B cell (primary cell): ENCODE measurements around the gene DHTKD1. TPM values are rescaled to one million over a fixed set of nuclear protein-coding genes. Genes with fewer than 3 reads are reported as not detected.

Experiments
- ATAC-seq: fragments of 200-7000 bp; cut with Tn5 transposase; one replicate; pipeline ENCODE4 v1.10.0; 2021; ENCODE audit warnings: low read depth, mild to moderate bottlenecking, moderate number of reproducible peaks, moderate library complexity
- CTCF ChIA-PET: fragments of 350-600 bp; sonication (Branson Sonifier 250); formaldehyde crosslinking; loops from one replicate; lab custom pipeline; 2021; ENCODE audit warnings: antibody characterized with exemption, inconsistent platforms; lab: Charles Lee
- POLR2A ChIA-PET: fragments of 350-600 bp; sonication (Branson Sonifier 250); formaldehyde crosslinking; loops from one replicate; lab custom pipeline; 2021; ENCODE audit warnings: antibody characterized with exemption; lab: Charles Lee
- DNase-seq: peaks from one replicate; pipeline ENCODE4 v3.0.0; 2013
- H2AFZ ChIP-seq: 2 replicates; pipeline ENCODE4 v1.6.1; 2012; ENCODE audit warnings: mild to moderate bottlenecking, low read depth, low read length; ENCODE audit not compliant: insufficient read depth, poor library complexity, severe bottlenecking
- H3K27ac ChIP-seq, 2 donors: 1 replicate in 1 of 2; 2 replicates in 1 of 2; pipeline ENCODE4 v1.5.1; 2012 to 2013; ENCODE audit warnings: low read length in 2 of 2, mild to moderate bottlenecking in 2 of 2, moderate library complexity in 1 of 2
- H3K27me3 ChIP-seq, 4 experiments: fragments of 200-600 bp in 1 of 4; sonication (generic) in 1 of 4; replicated peaks in 1 of 4; 1 replicate in 2 of 4; 2 replicates in 2 of 4; pipeline versions ENCODE4 v1.6.1 to v1.7.0; 2013 to 2016; ENCODE audit warnings: low read length in 3 of 4, mild to moderate bottlenecking in 2 of 4, mixed read lengths in 1 of 4, moderate library complexity in 1 of 4; ENCODE audit not compliant: insufficient read depth in 4 of 4, control insufficient read depth in 3 of 4; ENCODE audit errors: control extremely low read depth in 1 of 4
- H3K36me3 ChIP-seq, 2 experiments: replicated peaks in 1 of 2; 1 replicate in 1 of 2; 2 replicates in 1 of 2; pipeline versions ENCODE4 v1.6.1 to v1.7.1; 2013; ENCODE audit warnings: low read length in 1 of 2; ENCODE audit not compliant: insufficient read depth in 2 of 2, control insufficient read depth in 1 of 2; ENCODE audit errors: control extremely low read depth in 1 of 2, extremely low read depth in 1 of 2
- H3K4me1 ChIP-seq, 2 donors: fragments of 200-600 bp in 1 of 2; sonication (generic) in 1 of 2; 1 replicate in 1 of 2; 2 replicates in 1 of 2; pipeline versions ENCODE4 v1.5.1 to v1.6.1; 2013 to 2017; ENCODE audit warnings: low read length in 2 of 2; ENCODE audit not compliant: control insufficient read depth in 2 of 2, insufficient read depth in 2 of 2
- H3K4me2 ChIP-seq: replicated peaks from 2 replicates; pipeline ENCODE3; 2012; ENCODE audit warnings: mild to moderate bottlenecking, low read depth, low read length; ENCODE audit not compliant: poor library complexity, severe bottlenecking
- H3K4me3 ChIP-seq, 5 experiments: fragments of 200-600 bp in 1 of 5; sonication (generic) in 1 of 5; 1 replicate in 3 of 5; 2 replicates in 2 of 5; pipeline versions ENCODE4 v1.5.1 to v1.7.0; 2011 to 2016; ENCODE audit warnings: low read length in 4 of 5, mild to moderate bottlenecking in 4 of 5, low read depth in 2 of 5, control low read depth in 1 of 5, moderate library complexity in 1 of 5; ENCODE audit not compliant: insufficient read depth in 1 of 5; ENCODE audit errors: control extremely low read depth in 1 of 5, extremely low read depth in 1 of 5
- H3K79me2 ChIP-seq: fragments of 200-600 bp; sonication (generic); one replicate; pipeline ENCODE4 v1.6.0; 2016; ENCODE audit warnings: low read length; ENCODE audit not compliant: control insufficient read depth, insufficient read depth
- H3K9ac ChIP-seq: fragments of 200-600 bp; sonication (generic); 2 replicates; pipeline ENCODE4 v1.6.1; 2017; ENCODE audit warnings: mild to moderate bottlenecking, low read length, moderate library complexity
- H3K9me3 ChIP-seq, 3 donors: one replicate each; pipeline versions ENCODE4 v1.6.1 to v1.7.1; 2013; ENCODE audit warnings: low read length in 2 of 3; ENCODE audit not compliant: control insufficient read depth in 2 of 3, insufficient read depth in 1 of 3; ENCODE audit errors: control extremely low read depth in 1 of 3
- H4K20me1 ChIP-seq: 2 replicates; pipeline ENCODE4 v1.6.0; 2012; ENCODE audit warnings: mild to moderate bottlenecking, low read length; ENCODE audit not compliant: insufficient read depth, control insufficient read depth, poor library complexity, severe bottlenecking
- H3K27ac Mint-ChIP-seq: one replicate; pipeline ENCODE4 v1.8.0; 2021; ENCODE audit warnings: mixed read lengths
- H3K27me3 Mint-ChIP-seq: one replicate; pipeline ENCODE4 v1.8.0; 2021; ENCODE audit warnings: mixed read lengths
- H3K4me1 Mint-ChIP-seq: one replicate; pipeline ENCODE4 v1.8.0; 2021; ENCODE audit warnings: mixed read lengths
- H3K4me3 Mint-ChIP-seq: one replicate; pipeline ENCODE4 v1.8.0; 2021; ENCODE audit warnings: mixed read lengths
- H3K9me3 Mint-ChIP-seq: one replicate; pipeline ENCODE4 v1.8.0; 2022; ENCODE audit warnings: mixed read lengths; ENCODE audit not compliant: insufficient read depth
- CTCF ChIP-seq: fragments of 200-600 bp; IDR thresholded peaks from one replicate; pipeline ENCODE4 v1.8.0; 2022; ENCODE audit warnings: antibody characterized with exemption, mild to moderate bottlenecking
- EZH2 ChIP-seq: IDR thresholded peaks from 2 replicates; pipeline ENCODE4 v1.6.1; 2012; ENCODE audit warnings: borderline replicate concordance, low read depth, mild to moderate bottlenecking, moderate library complexity, low read length; ENCODE audit not compliant: insufficient read depth, poor library complexity, severe bottlenecking
- WGBS: methylation state at CpG from one replicate; pipeline ENCODE4 v1.1.5; 2013; ENCODE audit warnings: missing lambda C conversion rate; ENCODE audit not compliant: insufficient coverage; 5-methylcytosine and 5-hydroxymethylcytosine counted together
- intact Hi-C: fragments of 100-400 bp; cut with micrococcal nuclease; formaldehyde crosslinking; loops from one replicate; pipeline ENCODE4 v1.10.0; 2022
- polyA plus RNA-seq: library from polyadenylated mRNA; depleted of rRNA; stranded (reverse); fragments of >200 nt; gene quantifications from 2 replicates; pipeline ENCODE4 v1.2.3, GENCODE V29; 2012
- total RNA-seq, 2 donors: library from RNA; stranded (reverse); fragments of 120-200 nt in 1 of 2; gene quantifications; 1 replicate in 1 of 2; 2 replicates in 1 of 2; pipeline versions ENCODE4 v1.2.3 to v1.2.4, GENCODE V29; 2013 to 2022

DHTKD1 gene
- total and polyA plus RNA-seq, 2 donors (not counting 1 experiment from before 2014, with no cell fraction given): 22.7 to 72.3 TPM

GRCh38 chr10:12097791-12098190 is 29.0 kb downstream of the DHTKD1 start:
- Mint-ChIP-seq H3K27ac (no peak overlapping the region), H3K4me3 (no peak overlapping the region), H3K4me1 (no peaks in the 10 kb centered on the region), H3K27me3 (no peaks in the 10 kb centered on the region), H3K9me3 (no peaks in the 10 kb centered on the region)
- TF ChIP-seq EZH2: no peak
- TF ChIP-seq CTCF: no peak
- peaks cover 14 to 80% of the 10 kb centered on the region in 2 experiments for H3K36me3 ChIP-seq
- DNase-seq (no peak), ATAC-seq (no peak)
- H3K4me1 ChIP-seq: no peaks in the 10 kb centered on the region
- no peak overlapping the region for H3K27ac ChIP-seq
- no peak overlapping the region for H3K4me2 ChIP-seq
- H3K9ac ChIP-seq: no peak overlapping the region
- H3K79me2 ChIP-seq: peaks cover 13% of the 10 kb centered on the region
- intact Hi-C loops: no loop called here
- ChIA-PET CTCF (no interaction called here), POLR2A (no interaction called here)
- no peaks in the 10 kb centered on the region for H4K20me1 ChIP-seq
- H2AFZ ChIP-seq: no peak overlapping the region
- no peaks in the 10 kb centered on the region for H3K27me3 ChIP-seq
- H3K9me3 ChIP-seq: no peaks in the 10 kb centered on the region
- 97% methylated on average over 3 of the region's 5 CpGs for WGBS
- H3K4me3 ChIP-seq: no peak overlapping the region

- no peak overlapping the region for H3K9ac ChIP-seq
Measured at GRCh38 chr10:12098966-12099365, 30.2 kb downstream of the DHTKD1 start.

More at GRCh38 chr10:12098966-12099365, 30.2 kb downstream of the DHTKD1 start:
- DNase-seq (no peak), ATAC-seq (no peak)
- POLR2A ChIA-PET: interaction anchor here (0.7 kb wide), 1 partner anchor 29 kb away, joined by 4 read pairs; no protein-coding TSS in a partner anchor
- Mint-ChIP-seq H3K27me3 (no peaks in the 10 kb centered on the region), H3K27ac (no peak overlapping the region), H3K4me1 (no peaks in the 10 kb centered on the region), H3K4me3 (no peak overlapping the region), H3K9me3 (no peaks in the 10 kb centered on the region)
- TF ChIP-seq EZH2: no peak
- no peak for TF ChIP-seq CTCF
- no peaks in the 10 kb centered on the region for H3K4me1 ChIP-seq
- peaks cover 9% of the 10 kb centered on the region for H3K79me2 ChIP-seq
- H2AFZ ChIP-seq: no peak overlapping the region
- H4K20me1 ChIP-seq: no peaks in the 10 kb centered on the region
- H3K36me3 ChIP-seq: peaks cover 17 to 79% of the 10 kb centered on the region in 2 experiments
- no peak overlapping the region for H3K27ac ChIP-seq
- CTCF ChIA-PET: no interaction called here
- WGBS: 90% methylated on average over 2 of the region's 4 CpGs
- H3K9me3 ChIP-seq: no peaks in the 10 kb centered on the region
- H3K27me3 ChIP-seq: no peaks in the 10 kb centered on the region
- H3K4me2 ChIP-seq: no peak overlapping the region
- intact Hi-C loops: no loop called here
- no peak overlapping the region for H3K4me3 ChIP-seq
